Measurements from ENCODE around the gene CREBZF. TPM values are rescaled to one million over a fixed set of nuclear protein-coding genes. Genes with fewer than 3 reads are reported as not detected.

The CREBZF gene
- total RNA-seq, 1 experiment from 2014 or later: 54.6 TPM

DNA sequence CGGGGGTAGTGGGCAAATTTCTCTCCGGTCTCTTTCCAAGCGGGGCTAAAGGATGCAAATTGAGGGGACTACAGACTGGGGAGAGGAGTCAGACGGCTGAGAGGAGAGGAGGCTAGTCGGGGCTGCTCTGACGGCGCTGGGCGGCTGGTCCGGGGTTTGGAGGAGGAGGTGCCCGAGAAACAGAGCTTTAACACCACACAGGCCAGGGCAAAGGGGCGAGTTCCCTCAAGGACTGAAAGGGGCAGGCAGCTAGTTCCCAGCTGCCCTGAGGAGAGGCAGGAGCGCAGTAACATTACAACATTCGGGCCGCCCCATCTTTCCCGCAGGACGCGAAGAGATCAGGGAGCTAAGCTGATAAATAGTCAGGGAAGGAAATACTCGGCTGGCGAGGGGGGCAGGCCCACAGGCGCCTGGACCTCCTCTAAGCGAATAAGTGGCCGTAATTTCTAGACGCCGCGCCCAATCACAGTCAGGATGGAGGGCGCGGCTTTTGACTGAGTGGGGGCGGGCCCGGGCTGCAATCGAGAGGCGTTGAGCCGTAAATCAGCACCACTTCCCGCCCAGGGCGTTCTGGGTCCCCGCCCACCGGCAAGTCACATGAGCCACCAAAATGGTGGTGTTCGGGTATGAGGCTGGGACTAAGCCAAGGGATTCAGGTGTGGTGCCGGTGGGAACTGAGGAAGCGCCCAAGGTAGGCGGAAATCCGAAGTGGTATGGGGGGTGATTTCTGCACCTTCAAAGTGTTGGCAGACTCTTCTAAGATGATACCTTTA lies 36.7 kb downstream of the CREBZF start, which contains the start of gene TMEM126B (continued):
- TF ChIP-seq E2F5 (CRISPR knock-in tag; IDR thresholded peaks at IDR 0.05) (peak; percentile 78), KAT7 (CRISPR knock-in tag; IDR thresholded peaks at IDR 0.05; ENCODE audit: borderline replicate concordance) (0 out of 2 replicates have a peak, but pooled peaks have one; percentile 37), IRF1 (CRISPR knock-in tag; IDR thresholded peaks at IDR 0.05) (0 out of 2 replicates have a peak, but pooled peaks have one; percentile 20), SP1 (CRISPR knock-in tag; conservative IDR thresholded peaks at IDR 0.05) (peak; percentile 94), NFYB (CRISPR knock-in tag; conservative IDR thresholded peaks at IDR 0.05; ENCODE audit: low read depth) (peak; percentile 39), CREM (CRISPR knock-in tag; IDR thresholded peaks at IDR 0.05) (peak; percentile 53; the same call in 1 of the 2 replicates), ZNF532 (CRISPR knock-in tag; IDR thresholded peaks at IDR 0.05; ENCODE audit: borderline replicate concordance) (no peak), ATF1 (CRISPR knock-in tag; IDR thresholded peaks at IDR 0.05) (0 out of 2 replicates have a peak, but pooled peaks have one; percentile 13), MYBL2 (CRISPR knock-in tag; IDR thresholded peaks at IDR 0.05) (peak; percentile 85), PRRX2 (CRISPR knock-in tag; IDR thresholded peaks at IDR 0.05) (no peak), NFE2L1 (CRISPR knock-in tag; IDR thresholded peaks at IDR 0.05) (0 out of 2 replicates have a peak, but pooled peaks have one; percentile 21)
- TF ChIP-seq, protein P1, sequence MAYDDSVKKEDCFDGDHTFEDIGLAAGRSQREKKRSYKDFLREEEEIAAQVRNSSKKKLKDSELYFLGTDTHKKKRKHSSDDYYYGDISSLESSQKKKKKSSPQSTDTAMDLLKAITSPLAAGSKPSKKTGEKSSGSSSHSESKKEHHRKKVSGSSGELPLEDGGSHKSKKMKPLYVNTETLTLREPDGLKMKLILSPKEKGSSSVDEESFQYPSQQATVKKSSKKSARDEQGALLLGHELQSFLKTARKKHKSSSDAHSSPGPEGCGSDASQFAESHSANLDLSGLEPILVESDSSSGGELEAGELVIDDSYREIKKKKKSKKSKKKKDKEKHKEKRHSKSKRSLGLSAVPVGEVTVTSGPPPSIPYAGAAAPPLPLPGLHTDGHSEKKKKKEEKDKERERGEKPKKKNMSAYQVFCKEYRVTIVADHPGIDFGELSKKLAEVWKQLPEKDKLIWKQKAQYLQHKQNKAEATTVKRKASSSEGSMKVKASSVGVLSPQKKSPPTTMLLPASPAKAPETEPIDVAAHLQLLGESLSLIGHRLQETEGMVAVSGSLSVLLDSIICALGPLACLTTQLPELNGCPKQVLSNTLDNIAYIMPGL (CRISPR knock-in tag; IDR thresholded peaks at IDR 0.05): peak; percentile 62; the same call in 1 of the 2 replicates
- TF ChIP-seq, protein P2, sequence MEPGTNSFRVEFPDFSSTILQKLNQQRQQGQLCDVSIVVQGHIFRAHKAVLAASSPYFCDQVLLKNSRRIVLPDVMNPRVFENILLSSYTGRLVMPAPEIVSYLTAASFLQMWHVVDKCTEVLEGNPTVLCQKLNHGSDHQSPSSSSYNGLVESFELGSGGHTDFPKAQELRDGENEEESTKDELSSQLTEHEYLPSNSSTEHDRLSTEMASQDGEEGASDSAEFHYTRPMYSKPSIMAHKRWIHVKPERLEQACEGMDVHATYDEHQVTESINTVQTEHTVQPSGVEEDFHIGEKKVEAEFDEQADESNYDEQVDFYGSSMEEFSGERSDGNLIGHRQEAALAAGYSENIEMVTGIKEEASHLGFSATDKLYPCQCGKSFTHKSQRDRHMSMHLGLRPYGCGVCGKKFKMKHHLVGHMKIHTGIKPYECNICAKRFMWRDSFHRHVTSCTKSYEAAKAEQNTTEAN (CRISPR knock-in tag; IDR thresholded peaks at IDR 0.05): 0 out of 2 replicates have a peak, but pooled peaks have one; percentile 37

GRCh38 chr11:85627332-85627997 lies 37.5 kb downstream of the CREBZF start, which contains the start of gene DLG2:
Gene DLG2 (minus strand): TSS chr11:85627344.
- POLR2A ChIA-PET: interaction anchor here (1.0 to 2.6 kb wide), 4 partner anchors 20 to 37 kb away, joined by 5 to 14 read pairs (median 10); partner anchors contain the start of genes CREBZF and TMEM126A
- H3K9me3 Mint-ChIP-seq: no peaks in the 10 kb centered on the region
- CTCF ChIA-PET: interaction anchor here (0.7 to 2.1 kb wide), 6 partner anchors 10 to 228 kb away, joined by 3 to 12 read pairs (median 5); partner anchors contain the start of gene CCDC83
- TF ChIP-seq ATF1 (CRISPR knock-in tag; IDR thresholded peaks at IDR 0.05) (0 out of 2 replicates have a peak, but pooled peaks have one; percentile 3), STAT6 (CRISPR knock-in tag; conservative IDR thresholded peaks at IDR 0.05; ENCODE audit: low read depth) (0 out of 2 replicates have a peak, but pooled peaks have one; percentile 24), TP53 (CRISPR knock-in tag; IDR thresholded peaks at IDR 0.05) (0 out of 2 replicates have a peak, but pooled peaks have one; percentile 25)
- TF ChIP-seq, protein P3, sequence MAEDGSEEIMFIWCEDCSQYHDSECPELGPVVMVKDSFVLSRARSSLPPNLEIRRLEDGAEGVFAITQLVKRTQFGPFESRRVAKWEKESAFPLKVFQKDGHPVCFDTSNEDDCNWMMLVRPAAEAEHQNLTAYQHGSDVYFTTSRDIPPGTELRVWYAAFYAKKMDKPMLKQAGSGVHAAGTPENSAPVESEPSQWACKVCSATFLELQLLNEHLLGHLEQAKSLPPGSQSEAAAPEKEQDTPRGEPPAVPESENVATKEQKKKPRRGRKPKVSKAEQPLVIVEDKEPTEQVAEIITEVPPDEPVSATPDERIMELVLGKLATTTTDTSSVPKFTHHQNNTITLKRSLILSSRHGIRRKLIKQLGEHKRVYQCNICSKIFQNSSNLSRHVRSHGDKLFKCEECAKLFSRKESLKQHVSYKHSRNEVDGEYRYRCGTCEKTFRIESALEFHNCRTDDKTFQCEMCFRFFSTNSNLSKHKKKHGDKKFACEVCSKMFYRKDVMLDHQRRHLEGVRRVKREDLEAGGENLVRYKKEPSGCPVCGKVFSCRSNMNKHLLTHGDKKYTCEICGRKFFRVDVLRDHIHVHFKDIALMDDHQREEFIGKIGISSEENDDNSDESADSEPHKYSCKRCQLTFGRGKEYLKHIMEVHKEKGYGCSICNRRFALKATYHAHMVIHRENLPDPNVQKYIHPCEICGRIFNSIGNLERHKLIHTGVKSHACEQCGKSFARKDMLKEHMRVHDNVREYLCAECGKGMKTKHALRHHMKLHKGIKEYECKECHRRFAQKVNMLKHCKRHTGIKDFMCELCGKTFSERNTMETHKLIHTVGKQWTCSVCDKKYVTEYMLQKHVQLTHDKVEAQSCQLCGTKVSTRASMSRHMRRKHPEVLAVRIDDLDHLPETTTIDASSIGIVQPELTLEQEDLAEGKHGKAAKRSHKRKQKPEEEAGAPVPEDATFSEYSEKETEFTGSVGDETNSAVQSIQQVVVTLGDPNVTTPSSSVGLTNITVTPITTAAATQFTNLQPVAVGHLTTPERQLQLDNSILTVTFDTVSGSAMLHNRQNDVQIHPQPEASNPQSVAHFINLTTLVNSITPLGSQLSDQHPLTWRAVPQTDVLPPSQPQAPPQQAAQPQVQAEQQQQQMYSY (CRISPR knock-in tag; IDR thresholded peaks at IDR 0.05): peak; percentile 69

More at GRCh38 chr11:85627332-85627997, 37.5 kb downstream of the CREBZF start, which contains the start of gene DLG2:
- Mint-ChIP-seq H3K27me3 (ENCODE audit: low read depth) (no peaks in the 10 kb centered on the region), H3K27ac (peak within 1 kb of the TSS; percentile 98), H3K4me1 (peaks cover 28% of the 10 kb centered on the region), H3K4me3 (peak within 1 kb of the TSS; percentile 100), H3K36me3 (peaks cover 14% of the 10 kb centered on the region)
- no peak for DNase-seq (ENCODE audit: low spot score)
- peak; percentile 7 for ATAC-seq
